HG03469 (cell line): ENCODE measurements around the gene EZH2.

Experiments
- ATAC-seq: cut with Tn5 transposase; IDR thresholded peaks from one replicate; pipeline ENCODE4 v1.9.1; 2021; ENCODE audit warnings: mild to moderate bottlenecking, moderate library complexity, moderate number of reproducible peaks; ENCODE audit not compliant: unreplicated experiment

EZH2 gene

DNA sequence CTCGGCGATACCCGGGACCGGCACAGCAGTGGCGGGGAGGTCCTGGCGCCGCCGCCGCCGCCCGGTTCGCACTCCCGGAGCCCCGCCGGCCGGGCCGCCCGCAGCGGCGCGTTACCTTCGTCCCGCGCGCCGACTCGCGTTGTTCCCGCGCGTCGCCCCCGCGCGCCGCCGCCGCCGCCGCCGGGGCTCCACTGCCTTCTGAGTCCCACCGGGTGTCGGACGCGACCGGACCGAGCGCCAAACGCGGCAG, at the start of gene EZH2:
Gene EZH2 (minus strand): TSS at position 243 of the 250 bp plus-strand sequence. CDS start 36,993 bp downstream, outside the sequence.
- peak; percentile 18 for ATAC-seq

DNA sequence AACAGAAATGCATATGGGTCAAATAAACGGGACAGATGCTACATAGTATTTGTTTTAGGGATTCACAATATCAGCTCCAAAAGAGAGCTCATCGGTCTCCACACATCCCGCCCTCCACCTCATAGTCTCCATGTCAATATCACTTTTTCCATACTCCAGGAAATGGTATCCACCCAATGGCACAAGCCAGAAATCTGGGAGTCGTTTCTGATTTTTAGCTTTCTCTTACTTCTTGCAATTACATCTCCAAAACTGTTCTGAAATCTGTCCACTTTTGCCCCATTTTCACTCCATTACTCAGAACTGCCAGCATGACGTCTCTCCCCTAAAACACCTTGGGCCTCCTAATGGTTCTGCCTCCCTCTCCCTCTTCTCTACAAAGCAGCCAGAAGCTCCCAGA, 47.4 kb upstream of the EZH2 start:
- ATAC-seq = no peak

DNA sequence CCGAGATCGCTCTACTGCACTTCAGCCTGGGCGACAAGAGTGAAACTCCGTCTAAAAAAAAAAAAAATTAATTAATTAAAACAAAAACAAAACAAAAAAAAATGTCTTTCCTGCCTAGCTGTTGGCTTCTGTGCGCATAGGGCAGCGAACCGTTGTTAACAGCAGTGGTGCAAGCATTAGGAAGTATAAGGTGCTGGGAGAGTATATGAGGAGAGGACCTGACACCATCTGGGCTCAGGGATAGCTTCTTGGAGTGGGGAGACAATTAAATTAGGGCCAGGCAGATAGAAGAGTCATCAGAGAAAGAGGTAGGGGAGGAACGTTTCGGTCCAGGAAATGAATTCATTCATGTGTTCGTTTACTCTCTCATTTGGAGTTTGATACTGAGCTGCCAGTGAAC, 46.2 kb upstream of the EZH2 start:
- ATAC-seq = no peak

DNA sequence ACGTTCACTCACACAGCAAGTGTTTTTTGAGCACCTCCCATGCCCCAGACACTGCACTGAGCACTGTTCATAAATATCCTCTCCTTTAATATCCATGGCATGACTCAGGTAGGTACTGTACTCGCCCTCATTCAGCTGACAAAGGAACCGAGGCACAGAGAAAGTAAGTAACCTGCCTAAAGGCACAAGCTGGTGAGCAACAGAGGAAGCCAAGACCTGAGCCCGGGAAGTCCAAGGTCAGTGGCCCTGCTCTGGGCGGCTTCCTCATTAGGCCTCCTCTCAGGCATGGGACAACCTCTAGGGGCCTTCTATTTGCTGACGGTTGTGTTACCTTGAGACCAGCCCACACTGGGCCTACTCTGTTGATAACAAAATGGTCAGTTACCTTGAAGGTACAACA, 45.1 kb upstream of the EZH2 start:
- no peak for ATAC-seq

DNA sequence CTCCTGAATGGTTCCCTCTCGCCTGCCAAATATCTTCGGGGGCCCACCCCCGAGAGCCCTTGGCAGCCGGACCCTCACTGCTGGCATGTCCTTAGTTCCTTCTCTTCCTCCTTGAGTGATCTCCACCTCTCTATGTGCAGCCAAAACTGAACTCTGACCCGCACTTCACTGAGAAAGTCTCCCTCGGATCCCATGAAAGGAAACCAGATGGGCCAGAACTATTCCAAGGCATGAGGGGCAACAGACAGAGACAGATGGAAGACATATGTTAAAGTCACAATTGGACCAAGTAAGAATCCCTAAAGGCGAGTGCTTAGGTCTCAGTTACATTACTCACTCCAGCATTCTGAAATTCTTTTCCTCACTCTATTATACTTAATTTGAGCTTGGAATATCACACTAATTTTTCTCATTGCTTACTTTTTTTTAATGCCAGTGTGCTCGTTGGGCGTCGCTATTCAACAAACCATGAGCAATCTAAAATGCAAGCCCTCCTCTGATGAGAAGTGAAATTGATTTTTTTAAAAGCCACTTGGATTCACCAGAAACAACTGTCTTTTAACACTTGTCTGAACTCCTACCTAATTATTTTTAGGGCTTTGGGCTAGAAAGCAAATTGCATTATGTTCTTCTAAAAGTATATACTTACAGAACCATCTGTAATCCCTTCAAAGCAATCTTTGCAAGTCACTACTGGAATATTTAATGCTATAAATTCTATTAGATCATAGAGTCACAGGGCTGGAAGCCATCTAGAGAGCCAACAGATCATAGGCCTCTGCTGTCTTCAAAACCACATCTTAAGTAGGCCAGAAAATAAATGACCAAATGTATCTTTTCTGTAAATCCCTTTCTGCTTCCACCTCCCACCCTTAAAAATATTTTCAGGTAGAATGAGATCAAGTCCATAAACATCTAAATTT, 43.3 kb upstream of the EZH2 start:
- ATAC-seq = no peak

DNA sequence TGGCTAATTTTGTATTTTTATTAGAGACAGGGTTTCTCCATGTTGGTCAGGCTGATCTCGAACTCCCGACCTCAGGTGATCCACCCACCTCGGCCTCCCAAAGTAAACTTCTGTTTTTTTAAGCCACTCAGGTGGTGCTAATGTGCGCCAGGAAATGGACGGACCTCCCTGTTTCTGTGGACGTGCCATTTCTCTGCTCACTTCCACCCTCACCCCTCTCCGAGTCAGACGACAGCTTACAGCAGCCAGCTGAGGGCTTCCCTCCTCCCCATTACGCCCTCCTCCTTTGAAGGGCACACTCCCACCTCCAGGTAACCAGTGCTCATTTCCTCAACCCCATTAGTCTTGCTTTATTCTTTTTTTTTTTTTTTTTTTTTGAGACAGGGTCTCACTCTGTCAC, 41.7 kb upstream of the EZH2 start:
- no peak for ATAC-seq

DNA sequence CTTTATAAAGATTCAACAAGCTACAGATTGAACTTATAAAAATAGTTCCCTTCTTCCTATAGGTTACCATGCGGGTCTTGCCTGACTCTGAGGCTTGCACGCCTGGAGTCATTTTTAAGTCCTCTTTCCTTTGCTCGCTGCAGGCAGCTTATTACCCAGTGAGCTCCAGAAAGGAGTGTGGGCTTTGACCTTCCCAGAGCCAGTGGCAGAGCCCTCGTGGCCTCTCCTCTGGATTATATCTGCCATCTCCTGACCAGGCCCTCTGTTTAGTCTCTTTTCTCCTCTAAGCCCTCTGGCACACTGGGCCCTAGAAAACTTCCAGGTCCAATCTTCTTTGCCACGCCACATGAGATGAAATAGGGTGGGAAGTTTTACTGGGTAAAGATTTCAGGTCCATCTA, 39.9 kb upstream of the EZH2 start:
- no peak for ATAC-seq

DNA sequence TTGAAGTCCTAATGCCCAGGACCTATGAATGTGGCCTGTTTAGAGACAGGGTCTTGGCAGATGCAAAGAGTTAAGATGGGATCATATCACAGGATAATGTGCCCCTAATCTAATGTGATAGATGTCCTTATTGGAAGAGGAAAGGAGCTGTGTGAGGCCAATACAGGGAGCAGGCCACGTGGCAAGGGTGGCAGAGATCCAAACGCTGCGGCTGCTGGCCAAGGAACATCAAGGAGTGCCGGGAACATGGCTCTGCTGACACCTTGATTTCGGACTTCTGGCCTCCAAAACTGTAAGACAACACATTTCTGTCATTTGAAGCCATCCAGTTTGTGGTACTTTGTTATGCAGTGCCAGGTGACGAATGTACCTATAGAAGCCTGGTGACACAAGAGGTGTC, 37.7 kb upstream of the EZH2 start:
- ATAC-seq = no peak

DNA sequence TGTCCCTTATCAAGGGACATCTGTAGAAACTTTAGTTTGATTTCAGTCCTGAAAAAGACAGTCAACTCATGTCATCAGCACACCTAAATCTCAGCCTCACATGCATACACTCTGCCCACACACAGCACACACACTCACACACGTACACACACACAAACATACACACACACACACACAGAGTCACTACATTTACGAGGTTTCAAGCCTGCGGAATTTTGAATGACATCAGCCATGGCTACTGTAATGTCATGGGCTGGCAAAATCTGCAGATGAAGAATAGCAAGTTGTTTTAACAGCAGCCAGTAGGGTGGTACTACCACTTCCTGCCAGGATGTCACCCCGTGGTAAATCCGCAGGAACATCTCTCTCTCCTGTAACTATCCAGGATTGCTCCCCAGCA, 37.1 kb upstream of the EZH2 start:
- ATAC-seq = no peak

DNA sequence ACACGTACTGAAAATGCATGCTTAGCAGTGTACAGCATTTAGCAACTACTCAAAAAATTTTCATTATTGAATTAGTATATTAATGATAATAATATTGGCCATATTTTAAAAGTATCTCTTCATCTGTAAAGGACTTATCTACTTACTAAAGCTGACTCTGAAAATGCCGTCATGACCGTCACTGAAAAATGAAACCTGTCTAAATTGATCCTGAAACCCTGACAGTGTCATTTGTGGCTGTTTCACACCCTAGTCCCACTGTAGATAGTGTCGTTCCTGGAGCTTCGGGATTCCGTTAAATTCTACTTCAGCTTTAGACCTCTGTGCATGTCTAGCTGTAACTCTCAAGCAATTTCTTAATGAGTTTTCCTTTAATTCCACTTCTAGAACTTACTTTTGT, 35.8 kb upstream of the EZH2 start:
- ATAC-seq = peak; percentile 41

DNA sequence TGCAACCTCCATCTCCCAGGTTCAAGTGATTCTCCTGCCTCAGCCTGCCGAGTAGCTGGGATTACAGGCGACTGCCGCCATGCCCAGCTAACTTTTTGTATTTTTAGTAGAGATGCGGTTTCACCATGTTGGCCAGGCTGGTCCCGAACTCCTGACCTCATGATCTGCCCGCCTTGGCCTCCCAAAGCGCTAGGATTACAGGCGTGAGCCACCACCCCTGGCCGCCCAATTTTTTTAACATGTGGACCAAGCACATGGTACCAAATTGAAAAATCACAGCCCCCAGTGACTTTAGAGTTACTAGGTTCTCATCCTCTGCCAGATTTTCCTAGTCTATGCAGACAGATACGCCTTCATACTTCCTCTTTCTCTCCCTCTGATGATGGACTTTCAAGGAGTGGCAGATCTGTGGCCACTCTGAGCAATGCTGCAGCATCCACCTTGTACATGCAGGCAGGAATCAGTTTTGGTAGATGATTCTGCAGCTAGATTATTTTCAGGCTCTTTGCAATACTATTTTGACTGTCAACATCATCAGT, 34.0 kb upstream of the EZH2 start:
- no peak for ATAC-seq

DNA sequence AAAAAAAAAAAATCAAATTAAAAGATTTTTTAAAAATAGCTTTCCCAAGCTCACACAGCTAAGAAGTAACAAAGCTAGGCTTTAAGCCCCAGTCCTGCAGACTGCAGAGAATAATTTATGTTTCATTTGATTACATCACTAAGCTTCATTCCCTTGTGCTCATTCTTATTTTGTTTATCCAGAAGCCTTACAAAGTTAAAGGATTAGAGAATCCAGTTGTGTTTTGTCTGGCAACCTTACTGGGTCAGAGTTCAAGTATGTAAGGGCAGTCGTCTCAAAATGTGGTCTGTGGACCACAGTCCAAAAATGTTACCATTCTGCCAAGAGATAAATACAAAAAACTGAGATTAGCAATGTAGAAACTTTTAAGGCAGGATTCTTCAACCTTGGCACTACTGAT, 32.1 kb upstream of the EZH2 start:
- no peak for ATAC-seq

DNA sequence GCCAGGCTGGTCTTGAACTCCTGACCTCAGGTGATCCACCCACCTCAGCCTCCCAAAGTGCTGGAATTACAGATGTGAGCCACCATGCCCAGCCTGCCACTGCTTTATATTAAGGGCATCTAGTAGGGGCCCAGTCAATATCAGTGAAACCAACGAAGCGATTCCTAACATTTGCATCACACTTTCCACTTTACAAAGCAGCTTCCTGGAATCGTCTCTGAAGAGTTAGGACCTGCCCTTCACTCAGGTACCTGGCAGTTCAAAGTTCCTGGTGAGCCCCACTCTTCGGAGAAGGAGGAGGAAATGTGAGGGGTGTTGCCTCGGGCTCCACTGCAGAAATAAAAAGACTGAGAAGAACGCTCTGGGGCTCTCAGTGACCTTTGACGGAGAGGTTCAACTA, 31.1 kb upstream of the EZH2 start:
- ATAC-seq = no peak

DNA sequence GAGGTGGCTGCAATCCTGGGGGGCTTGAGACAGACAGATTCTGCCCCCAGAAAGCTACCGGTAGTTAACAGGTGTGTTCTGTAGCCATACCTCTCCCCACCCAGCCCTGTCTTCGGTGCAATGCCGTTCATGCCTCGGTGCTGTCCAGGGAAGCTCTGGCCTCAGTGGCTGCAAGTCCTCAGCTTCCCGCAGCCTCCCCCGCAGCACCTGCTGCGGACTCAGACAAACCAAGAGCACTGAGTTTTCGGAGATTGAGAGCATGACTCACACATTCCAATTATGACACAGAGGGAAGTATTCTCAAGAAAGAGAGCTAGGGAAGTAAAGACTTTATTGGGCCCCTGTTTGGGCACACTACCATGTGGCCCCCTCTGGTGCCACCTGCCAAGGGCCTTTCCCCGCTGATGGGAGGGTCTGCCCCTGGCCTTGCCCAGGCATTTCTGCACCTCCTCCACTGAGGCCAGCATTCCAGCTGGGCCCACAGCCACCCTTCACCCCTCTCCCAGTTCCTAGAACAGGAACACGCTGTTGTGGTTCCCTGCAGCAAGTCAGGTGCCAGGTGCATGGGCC, 30.2 kb upstream of the EZH2 start:
- ATAC-seq = peak; percentile 39

DNA sequence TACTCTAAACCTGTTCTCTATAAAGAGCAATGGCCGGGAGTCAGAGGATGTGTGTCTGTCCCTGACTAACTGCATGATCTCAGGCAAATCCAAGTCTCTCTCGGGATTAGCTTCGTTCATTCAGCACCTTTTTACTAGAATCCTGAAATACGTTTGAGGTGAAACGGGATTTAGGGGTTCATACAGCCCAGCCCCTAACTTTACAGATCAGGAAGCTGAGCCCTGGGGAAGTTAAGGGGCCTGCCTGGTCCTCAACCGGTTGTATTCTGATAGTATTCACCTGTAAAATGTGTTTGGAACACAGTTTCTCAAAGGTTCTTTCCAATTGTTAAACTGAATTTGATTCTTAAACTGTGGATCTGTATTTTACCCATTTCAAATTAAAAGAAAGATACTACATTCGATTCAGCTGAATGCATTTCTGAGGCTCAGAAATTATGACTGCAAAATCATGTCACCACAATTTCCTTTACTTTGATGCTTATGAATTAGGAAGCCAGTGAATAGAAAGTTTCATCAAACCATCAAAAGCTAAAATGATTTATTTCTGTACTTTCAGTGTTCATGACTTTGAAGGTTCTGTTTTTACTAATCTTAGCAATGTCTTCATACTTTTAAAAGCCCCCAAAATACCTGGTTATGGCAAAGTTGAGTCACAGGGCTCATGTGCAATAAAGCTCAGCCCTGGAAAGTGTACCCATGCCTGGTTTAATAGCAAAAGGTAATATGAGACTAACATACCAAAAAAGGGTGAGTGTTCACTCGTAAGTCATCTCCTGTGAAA, 28.9 kb upstream of the EZH2 start:
- peak; percentile 49 for ATAC-seq

DNA sequence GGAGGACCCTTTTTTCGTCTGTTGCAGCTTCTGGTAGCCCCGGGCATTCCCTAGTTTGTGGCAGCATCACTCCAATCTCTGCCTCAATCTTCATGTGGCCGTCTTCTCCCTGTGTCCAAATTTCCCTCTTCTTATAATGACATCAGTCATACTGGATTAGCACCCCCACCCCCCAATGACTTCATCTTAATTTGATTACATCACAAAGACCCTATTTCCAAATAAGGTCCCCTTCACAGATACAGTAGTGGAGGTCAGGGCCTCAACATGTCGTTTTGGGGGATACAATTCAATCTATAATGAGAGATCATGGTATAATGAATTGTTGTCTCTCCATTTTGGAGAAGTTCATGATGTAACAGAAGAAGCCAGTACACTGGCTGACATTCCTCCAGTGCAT, 28.1 kb upstream of the EZH2 start:
- no peak for ATAC-seq

DNA sequence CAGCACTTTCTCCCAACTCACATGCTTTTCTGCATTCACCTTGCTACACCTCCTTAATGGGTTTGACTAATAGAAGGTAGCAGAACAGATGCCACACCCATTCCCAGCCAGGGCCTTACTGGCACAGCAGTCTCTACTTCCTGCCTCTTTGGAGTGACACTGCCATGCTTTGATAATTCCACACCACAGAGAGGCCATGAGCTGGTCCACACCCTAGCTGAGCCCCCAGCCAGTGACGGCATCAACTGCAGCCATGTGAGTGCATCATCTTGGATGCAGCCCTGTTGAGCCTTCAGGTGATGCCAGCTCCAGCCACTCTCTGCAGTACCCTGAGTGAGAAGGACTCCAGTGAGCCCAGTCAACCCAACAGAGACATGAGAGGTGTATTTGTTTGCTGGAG, 27.5 kb upstream of the EZH2 start:
- no peak for ATAC-seq

DNA sequence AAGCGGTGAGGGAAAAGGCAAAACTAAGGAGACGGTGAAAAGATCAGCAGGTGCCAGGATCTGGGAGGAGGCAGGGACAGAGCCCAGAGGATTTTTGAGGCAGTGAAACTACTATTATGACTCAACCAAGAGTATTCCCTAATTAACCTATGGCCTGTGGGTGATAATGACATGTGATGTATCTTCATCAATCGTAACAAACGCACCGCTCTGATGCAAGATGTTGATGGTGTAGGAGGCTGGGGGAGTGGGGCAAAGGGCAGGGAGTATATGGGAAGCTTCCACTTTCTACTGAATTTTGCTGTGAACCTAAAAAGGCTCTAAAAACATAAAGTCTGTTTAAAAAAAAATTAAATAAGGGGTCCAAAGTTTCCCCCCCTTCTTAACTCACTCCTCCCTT, 25.5 kb upstream of the EZH2 start:
- no peak for ATAC-seq

DNA sequence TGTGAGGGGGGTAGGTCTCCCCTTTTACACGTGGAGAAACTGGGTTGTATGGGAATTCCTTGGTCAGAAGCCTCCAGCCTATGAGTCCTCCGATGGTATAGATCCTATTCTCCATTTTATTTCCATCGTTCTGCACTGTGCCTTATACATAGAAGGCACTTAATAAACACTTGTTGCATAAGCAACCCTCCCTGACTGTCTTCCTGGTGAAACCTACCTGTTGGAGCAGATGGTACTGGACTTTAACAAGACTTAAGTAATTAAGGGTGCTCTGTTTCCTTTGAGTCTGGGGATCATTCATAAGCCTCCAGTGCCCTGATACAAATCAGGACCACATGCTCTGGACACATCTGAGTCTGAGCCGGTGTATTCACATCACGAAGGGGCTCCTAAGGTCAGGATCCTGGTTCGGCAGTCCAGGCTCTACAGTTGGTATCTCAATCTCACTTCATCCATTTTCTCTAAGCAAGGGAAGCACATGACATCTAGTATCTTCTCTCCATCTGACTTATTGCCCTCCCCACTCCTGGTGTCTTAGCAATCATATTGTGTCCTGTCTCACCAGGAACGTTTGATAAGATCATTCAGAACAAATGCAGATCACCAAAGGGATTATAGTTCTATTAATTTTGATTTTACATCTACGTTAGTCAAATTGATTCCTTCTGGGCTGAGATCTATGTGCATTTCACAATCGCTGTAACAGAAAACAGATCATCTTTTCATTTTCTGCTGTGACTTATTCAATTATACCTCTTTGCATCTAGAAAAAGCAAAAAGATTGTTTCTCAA, 22.8 kb upstream of the EZH2 start:
- ATAC-seq = no peak

DNA sequence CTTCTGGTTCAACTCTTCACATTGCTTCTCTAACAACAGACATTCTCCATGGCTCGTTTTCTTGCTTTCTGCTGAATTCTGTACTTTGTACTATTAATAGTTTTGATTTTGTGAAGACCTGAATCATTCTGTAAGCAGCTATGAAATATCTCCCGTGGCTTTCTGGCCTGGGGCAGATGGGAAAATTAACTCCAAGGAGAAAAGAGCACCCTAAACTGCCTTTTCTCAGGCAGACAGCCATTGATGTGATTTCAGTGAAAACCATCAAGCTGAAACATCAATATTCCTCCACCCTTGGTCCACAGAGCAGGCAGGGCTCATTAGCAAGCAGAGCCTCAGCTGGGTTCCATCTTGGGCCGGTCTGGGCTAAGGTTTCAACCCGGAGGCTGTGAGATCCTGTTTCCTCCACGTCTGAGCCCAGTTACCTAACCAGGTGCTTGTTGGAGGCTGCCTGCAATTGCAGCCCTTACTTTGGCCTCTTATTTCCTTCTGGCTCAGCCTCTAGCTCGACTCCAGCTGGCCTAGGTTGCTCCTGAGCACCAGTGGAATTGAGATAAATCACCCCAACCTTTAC, 21.1 kb upstream of the EZH2 start:
- ATAC-seq = no peak

DNA sequence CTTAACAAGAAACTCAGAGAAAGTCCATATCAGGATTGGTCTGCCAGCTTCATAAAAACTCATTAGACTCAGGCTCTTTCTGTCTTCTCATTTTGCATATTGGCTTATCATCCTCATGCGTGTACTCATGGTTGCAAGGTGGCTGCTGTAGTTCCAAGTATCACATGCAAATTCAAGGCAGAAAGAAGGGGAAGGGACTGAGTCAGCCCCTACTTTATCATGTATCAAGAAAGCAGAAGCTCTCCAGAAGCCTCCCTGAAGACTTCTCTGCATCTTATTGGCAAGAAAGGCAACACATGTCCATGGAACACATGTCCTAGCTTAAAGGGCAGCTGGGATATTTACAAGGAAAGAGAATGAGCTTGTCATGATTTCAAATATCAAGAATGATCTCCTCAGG, 19.4 kb upstream of the EZH2 start:
- no peak for ATAC-seq
